Endothelial cell of umbilical vein (primary cell): ENCODE results near the gene LRP1B. TPM values are rescaled to one million over a fixed set of nuclear protein-coding genes. Genes with fewer than 3 reads are reported as not detected.

Experiments
- BruUV-seq: library from RNA; stranded (reverse); fragments of 400-500 nt; replicated peaks from 2 replicates; lab custom pipeline; 2021; lab: Mats Ljungman, UMichigan
- CTCF ChIA-PET: fragments of 300-600, 350-600 bp; sonication (Branson Sonifier 250); formaldehyde crosslinking; loops from one replicate; lab custom pipeline; 2021; ENCODE audit warnings: antibody characterized with exemption, inconsistent platforms; lab: Charles Lee
- POLR2A ChIA-PET: fragments of 300-600, 350-600 bp; sonication (Branson Sonifier 250); formaldehyde crosslinking; loops from one replicate; lab custom pipeline; 2021; ENCODE audit warnings: antibody characterized with exemption, inconsistent platforms; lab: Charles Lee
- DNase-seq: peaks from one replicate; pipeline ENCODE4 v3.0.0-alpha.2; 2011; ENCODE audit warnings: low read depth, low spot score
- FAIRE-seq: peaks from 2 replicates; lab custom pipeline; 2011; peaks lifted over from hg19 to GRCh38; lab: Jason Lieb, UNC
- H2AFZ ChIP-seq: 2 replicates; pipeline ENCODE4 v1.6.0; 2012; ENCODE audit warnings: low read depth, low read length, control low read depth, inconsistent platforms
- H3K27ac ChIP-seq: 2 replicates; pipeline ENCODE4 v1.5.1; 2011; ENCODE audit warnings: low read depth, mild to moderate bottlenecking, control low read depth, low read length, moderate library complexity; ENCODE audit not compliant: insufficient read depth
- H3K27me3 ChIP-seq, 2 experiments: 2 replicates each; pipeline versions ENCODE4 v1.6.0 to v1.6.1; 2011; ENCODE audit warnings: low read length in 2 of 2, mixed read lengths in 1 of 2; ENCODE audit not compliant: control insufficient read depth in 2 of 2, insufficient read depth in 2 of 2
- H3K36me3 ChIP-seq, 2 experiments: 2 replicates in 1 of 2; 3 replicates in 1 of 2; pipeline ENCODE4 v1.5.1; 2011; ENCODE audit warnings: low read length in 2 of 2, mild to moderate bottlenecking in 1 of 2, moderate library complexity in 1 of 2; ENCODE audit not compliant: control insufficient read depth in 2 of 2, insufficient read depth in 2 of 2; ENCODE audit errors: extremely low read depth in 1 of 2
- H3K4me1 ChIP-seq: 3 replicates; pipeline ENCODE4 v1.5.1; 2011; ENCODE audit warnings: mild to moderate bottlenecking, low read length; ENCODE audit not compliant: control insufficient read depth, insufficient read depth; ENCODE audit errors: extremely low read depth
- H3K4me2 ChIP-seq: 2 replicates; pipeline ENCODE4 v1.6.1; 2011; ENCODE audit warnings: low read length, control low read depth, mixed read lengths; ENCODE audit not compliant: insufficient read depth
- H3K4me3 ChIP-seq, 3 experiments: fragments of 200-600 bp in 1 of 3; sonication (generic), shearing (Covaris generic) in 1 of 3; replicated peaks in 1 of 3; 2 replicates each; pipeline ENCODE4 v1.5.1; 2011 to 2016; ENCODE audit warnings: control low read depth in 3 of 3, low read length in 3 of 3, mild to moderate bottlenecking in 2 of 3, inconsistent platforms in 1 of 3, low read depth in 1 of 3, moderate library complexity in 1 of 3; ENCODE audit not compliant: insufficient read depth in 1 of 3
- H3K79me2 ChIP-seq: 2 replicates; pipeline ENCODE4 v1.6.0; 2012; ENCODE audit warnings: low read length, inconsistent platforms; ENCODE audit not compliant: control insufficient read depth, insufficient read depth
- H3K9ac ChIP-seq: replicated peaks from 2 replicates; pipeline ENCODE3; 2011; ENCODE audit warnings: low read length, control low read depth; ENCODE audit not compliant: insufficient read depth; ENCODE audit errors: extremely low read depth
- H3K9me1 ChIP-seq: replicated peaks from 3 replicates; pipeline ENCODE4 v1.6.0; 2011; ENCODE audit warnings: mild to moderate bottlenecking, low read length; ENCODE audit not compliant: control insufficient read depth, insufficient read depth; ENCODE audit errors: extremely low read depth
- H3K9me3 ChIP-seq: replicated peaks from 2 replicates; pipeline ENCODE4 v1.5.1; 2012; ENCODE audit warnings: low read length, inconsistent platforms; ENCODE audit not compliant: control insufficient read depth, insufficient read depth
- H4K20me1 ChIP-seq: replicated peaks from 2 replicates; pipeline ENCODE3; 2011; ENCODE audit warnings: mild to moderate bottlenecking, low read length; ENCODE audit not compliant: control insufficient read depth, insufficient read depth; ENCODE audit errors: extremely low read depth
- EZH2 ChIP-seq: IDR thresholded peaks from 2 replicates; pipeline ENCODE4 v1.6.1; 2012; ENCODE audit warnings: borderline replicate concordance, low read depth, mild to moderate bottlenecking, moderate library complexity, low read length, inconsistent platforms; ENCODE audit not compliant: severe bottlenecking
- FOS ChIP-seq: IDR thresholded peaks from 2 replicates; pipeline ENCODE4 v1.6.1; 2011; ENCODE audit warnings: mild to moderate bottlenecking, low read length, moderate library complexity, borderline replicate concordance; ENCODE audit not compliant: insufficient read depth
- GATA2 ChIP-seq: IDR thresholded peaks from 2 replicates; pipeline ENCODE4 v1.7.0; 2011; ENCODE audit warnings: low read depth, mild to moderate bottlenecking, moderate library complexity, mixed read lengths, low read length; ENCODE audit not compliant: insufficient read length, insufficient read depth
- JUN ChIP-seq: IDR thresholded peaks from 2 replicates; pipeline ENCODE4 v1.6.1; 2011; ENCODE audit warnings: borderline replicate concordance, low read depth; ENCODE audit not compliant: insufficient read length, insufficient read depth
- MYC ChIP-seq: IDR thresholded peaks from one replicate; pipeline ENCODE4 v1.6.1; 2011; ENCODE audit warnings: mild to moderate bottlenecking, low read depth, low read length
- POLR2A ChIP-seq: IDR thresholded peaks from 2 replicates; pipeline ENCODE4 v1.6.1; 2012; ENCODE audit warnings: low read depth, mild to moderate bottlenecking, control low read depth, low read length
- POLR2AphosphoS5 ChIP-seq: IDR thresholded peaks from 2 replicates; pipeline ENCODE4 v1.6.1; 2012; ENCODE audit warnings: low read depth, mild to moderate bottlenecking, control low read depth, low read length, moderate library complexity; ENCODE audit not compliant: insufficient read depth
- dilution Hi-C: fragments of 300-500 bp; cut with MboI; formaldehyde crosslinking; loops from one replicate; pipeline ENCODE4 v1.15.0; 2019; ENCODE audit warnings: low sequenced_read_pairs; ENCODE audit not compliant: extremely low pct_ligation_motif_present
- intact Hi-C: fragments of 100-400 bp; cut with micrococcal nuclease; formaldehyde crosslinking; loops from one replicate; pipeline ENCODE4 v1.10.0; 2022
- polyA plus RNA-seq, 4 experiments: library from polyadenylated mRNA; depleted of rRNA in 3 of 4; stranded (reverse) in 3 of 4; unstranded in 1 of 4; fragments of >200 nt; gene quantifications; 2 replicates each; pipeline versions ENCODE4 v1.2.1 to v1.2.3, GENCODE V29; 2011 to 2012; ENCODE audit warnings: missing spikeins in 1 of 4
- total RNA-seq: library from RNA; stranded (reverse); gene quantifications from 2 replicates; pipeline ENCODE4 v1.2.3, GENCODE V29; 2021
- TF ChIP-seq, protein P1 (sequence below), 2 donors: IDR thresholded peaks; 1 replicate in 1 of 2; 2 replicates in 1 of 2; pipeline ENCODE4 v1.5.1; 2011; ENCODE audit warnings: low read length in 2 of 2, mild to moderate bottlenecking in 2 of 2, moderate library complexity in 2 of 2, control low read depth in 1 of 2, inconsistent platforms in 1 of 2, low read depth in 1 of 2; ENCODE audit not compliant: insufficient read depth in 1 of 2; ENCODE audit errors: extremely low read depth in 1 of 2
- TF ChIP-seq, protein P2 (sequence below): IDR thresholded peaks from 2 replicates; pipeline ENCODE4 v1.6.1; 2011; ENCODE audit not compliant: insufficient read depth, insufficient read length

The LRP1B gene
- total and polyA plus RNA-seq, 2 donors (not counting 3 experiments of a cell fraction or from before 2014, with no cell fraction given) = 0.03 to 0.07 TPM

DNA sequence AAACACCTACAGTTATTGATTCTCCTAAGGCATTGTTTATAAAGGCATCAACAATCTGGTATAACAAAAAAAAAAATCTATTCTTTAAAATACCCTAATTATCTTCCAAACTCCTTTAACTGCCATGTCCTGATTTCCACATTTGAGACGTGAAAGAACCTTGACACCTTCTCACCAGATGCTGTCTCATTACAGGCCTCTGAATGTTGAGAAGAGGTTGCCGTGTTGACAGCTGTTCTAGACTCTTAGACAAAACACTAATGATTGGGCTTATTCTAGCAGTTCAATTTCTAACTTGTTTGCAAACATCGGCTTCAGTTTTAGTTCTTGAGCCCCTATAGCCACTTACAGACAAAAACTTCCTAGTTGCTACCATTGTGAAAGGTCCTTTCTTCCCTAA is 988.8 kb downstream of the LRP1B start:
- no peak overlapping the region for H3K4me2 ChIP-seq
- H2AFZ ChIP-seq = no peak overlapping the region
- dilution Hi-C loops = no loop called here
- H3K9ac ChIP-seq = no peak overlapping the region
- H4K20me1 ChIP-seq = no peaks in the 10 kb centered on the region
- H3K4me1 ChIP-seq = no peaks in the 10 kb centered on the region
- no peak for DNase-seq
- H3K9me3 ChIP-seq = no peaks in the 10 kb centered on the region
- H3K79me2 ChIP-seq = no peaks in the 10 kb centered on the region
- BruUV-seq = no TSS peak
- POLR2A ChIA-PET = no interaction called here
- TF ChIP-seq, protein P1, sequence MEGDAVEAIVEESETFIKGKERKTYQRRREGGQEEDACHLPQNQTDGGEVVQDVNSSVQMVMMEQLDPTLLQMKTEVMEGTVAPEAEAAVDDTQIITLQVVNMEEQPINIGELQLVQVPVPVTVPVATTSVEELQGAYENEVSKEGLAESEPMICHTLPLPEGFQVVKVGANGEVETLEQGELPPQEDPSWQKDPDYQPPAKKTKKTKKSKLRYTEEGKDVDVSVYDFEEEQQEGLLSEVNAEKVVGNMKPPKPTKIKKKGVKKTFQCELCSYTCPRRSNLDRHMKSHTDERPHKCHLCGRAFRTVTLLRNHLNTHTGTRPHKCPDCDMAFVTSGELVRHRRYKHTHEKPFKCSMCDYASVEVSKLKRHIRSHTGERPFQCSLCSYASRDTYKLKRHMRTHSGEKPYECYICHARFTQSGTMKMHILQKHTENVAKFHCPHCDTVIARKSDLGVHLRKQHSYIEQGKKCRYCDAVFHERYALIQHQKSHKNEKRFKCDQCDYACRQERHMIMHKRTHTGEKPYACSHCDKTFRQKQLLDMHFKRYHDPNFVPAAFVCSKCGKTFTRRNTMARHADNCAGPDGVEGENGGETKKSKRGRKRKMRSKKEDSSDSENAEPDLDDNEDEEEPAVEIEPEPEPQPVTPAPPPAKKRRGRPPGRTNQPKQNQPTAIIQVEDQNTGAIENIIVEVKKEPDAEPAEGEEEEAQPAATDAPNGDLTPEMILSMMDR (IDR thresholded peaks at IDR 0.05; ENCODE audit: extremely low read depth in 1 of 2, insufficient read depth in 1 of 2, low read depth in 1 of 2, low read length in 2 of 2) = no peak
- no peak for TF ChIP-seq POLR2A
- TF ChIP-seq, protein P2, sequence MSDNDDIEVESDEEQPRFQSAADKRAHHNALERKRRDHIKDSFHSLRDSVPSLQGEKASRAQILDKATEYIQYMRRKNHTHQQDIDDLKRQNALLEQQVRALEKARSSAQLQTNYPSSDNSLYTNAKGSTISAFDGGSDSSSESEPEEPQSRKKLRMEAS = no peak
- no peak for TF ChIP-seq FOS
- TF ChIP-seq GATA2 = no peak
- TF ChIP-seq MYC = no peak
- no peak for TF ChIP-seq EZH2
- TF ChIP-seq JUN = no peak
- no peak for TF ChIP-seq POLR2AphosphoS5
- no peaks in the 10 kb centered on the region for H3K9me1 ChIP-seq
- H3K36me3 ChIP-seq = no peaks in the 10 kb centered on the region
- FAIRE-seq = no peak
- CTCF ChIA-PET = no interaction called here
- H3K27me3 ChIP-seq = no peaks in the 10 kb centered on the region
- H3K27ac ChIP-seq = no peak overlapping the region
- intact Hi-C loops = no loop called here
- no peak overlapping the region for H3K4me3 ChIP-seq
